NCI-H2029 (cell line): ENCODE data around the gene ITPR1.
"Not testable (repeated sequence)": the region's sequence is repeated elsewhere in the genome, so short reads cannot be mapped to it uniquely, and the experiment has no call there.

ENCODE experiments used
- DNase-seq: peaks from one replicate; lab custom pipeline; 2025; lab: John Stamatoyannopoulos, UW

Gene ITPR1

DNA sequence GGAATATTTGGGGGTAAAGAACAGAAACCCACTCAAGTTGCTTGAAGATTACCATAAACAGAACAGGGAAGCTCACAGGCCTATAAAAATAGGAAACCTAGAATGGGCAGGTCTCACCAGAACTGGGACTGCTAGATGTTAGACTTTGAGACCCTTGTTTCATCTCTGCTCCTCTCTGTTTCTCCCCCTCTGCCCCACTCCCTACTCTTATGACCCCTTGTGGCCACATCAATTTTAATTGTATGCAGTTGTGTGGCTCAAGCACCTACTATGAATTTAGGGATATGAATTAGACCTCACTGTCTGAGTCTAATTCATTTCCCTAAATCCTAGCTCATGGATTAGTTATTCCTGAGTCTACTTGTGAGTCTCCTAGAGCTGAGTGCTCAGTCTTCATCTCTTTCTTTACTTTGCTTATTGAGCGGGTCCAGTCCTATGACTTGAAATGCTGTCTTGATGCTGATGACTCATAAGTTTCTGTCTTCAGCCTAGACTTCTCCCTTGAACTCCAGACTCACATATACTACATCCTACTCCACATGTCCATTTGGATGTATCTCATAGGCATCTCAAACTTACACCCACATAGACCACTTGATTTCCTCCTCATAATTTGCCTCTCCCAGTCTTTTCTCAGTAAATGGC is 78.7 kb downstream of the ITPR1 start:
- no peak for DNase-seq

DNA sequence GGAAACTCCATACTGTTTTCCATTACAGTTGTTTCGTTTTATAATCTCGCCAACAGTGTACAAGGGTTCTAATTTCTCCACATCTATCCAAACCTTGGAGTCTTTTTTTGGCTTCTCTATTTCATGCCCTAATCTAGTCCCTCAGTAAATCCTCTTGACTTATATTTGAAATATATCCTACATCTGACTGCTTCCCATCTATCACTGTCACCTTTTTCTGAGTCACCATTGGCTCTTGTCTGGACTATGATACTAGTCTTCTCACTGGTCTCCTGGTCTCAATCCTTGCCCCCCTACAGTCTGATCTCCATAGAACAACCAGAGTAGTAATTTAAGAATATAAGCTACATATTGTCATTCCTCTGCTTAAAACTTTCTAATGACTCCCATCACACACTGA is 80.0 kb downstream of the ITPR1 start:
- DNase-seq, result no peak

DNA sequence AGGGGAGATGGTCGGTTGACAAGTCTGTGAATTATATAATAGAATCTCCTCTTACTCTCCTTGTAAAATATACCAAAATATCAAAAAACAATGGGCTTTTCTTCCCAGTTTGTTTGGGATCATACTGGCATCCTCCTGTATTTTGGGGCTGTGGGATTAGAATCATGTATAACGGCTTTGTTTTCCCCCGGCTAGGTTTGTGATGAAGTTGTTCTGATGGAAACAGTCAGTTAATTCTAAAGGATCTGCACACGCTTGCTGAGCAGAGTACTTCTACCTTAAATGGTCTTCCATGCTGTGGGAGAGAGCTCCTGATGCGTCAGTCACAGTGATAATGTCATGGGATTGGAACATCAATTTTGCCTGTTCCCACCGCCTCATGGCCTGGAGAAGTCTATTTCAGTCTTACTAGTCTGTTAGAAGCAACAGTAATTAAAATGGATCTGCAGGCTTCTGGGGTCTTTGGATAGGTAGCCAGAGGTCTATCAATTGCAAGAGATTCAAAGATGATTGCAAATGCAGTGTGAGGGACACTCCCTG is 81.3 kb downstream of the ITPR1 start:
- no peak for DNase-seq

DNA sequence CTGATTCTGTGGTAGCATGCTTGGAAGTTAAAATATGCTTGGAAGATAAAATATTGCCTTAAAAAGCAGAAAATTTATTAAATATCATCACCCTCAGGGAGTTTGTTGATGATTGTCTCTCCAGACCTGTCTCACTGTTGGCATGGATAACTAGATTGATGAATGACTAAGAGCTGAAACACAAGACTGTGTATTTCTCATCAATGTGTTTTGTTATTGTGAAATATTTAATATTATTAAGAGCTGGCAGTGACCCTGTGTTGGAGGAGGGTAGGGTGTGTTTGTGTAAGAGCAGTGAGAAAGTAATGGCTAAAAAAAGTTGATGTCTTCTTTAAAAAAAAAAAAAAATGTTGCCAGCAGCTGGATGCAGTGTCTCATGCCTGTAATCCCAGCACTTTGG is 82.2 kb downstream of the ITPR1 start:
- DNase-seq, result no peak

DNA sequence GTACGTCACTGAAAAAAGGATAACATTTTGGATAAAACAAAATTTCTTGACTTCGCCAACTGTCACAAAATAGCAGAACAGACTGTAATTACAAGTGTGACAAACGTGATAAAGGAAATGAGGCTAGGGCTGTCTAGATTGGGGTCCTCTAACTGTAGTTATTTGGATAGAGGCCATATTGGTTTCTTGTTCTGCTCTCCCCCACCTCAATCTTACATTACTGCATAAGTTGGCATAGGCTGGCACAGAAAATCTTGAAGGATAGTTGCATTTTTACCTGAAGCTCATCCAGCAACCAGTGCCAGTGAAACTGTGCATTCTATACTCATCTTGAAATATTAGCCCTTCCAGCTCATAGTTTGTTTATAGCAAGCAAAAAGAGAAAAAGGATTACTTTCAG is 84.6 kb downstream of the ITPR1 start:
- no peak for DNase-seq

DNA sequence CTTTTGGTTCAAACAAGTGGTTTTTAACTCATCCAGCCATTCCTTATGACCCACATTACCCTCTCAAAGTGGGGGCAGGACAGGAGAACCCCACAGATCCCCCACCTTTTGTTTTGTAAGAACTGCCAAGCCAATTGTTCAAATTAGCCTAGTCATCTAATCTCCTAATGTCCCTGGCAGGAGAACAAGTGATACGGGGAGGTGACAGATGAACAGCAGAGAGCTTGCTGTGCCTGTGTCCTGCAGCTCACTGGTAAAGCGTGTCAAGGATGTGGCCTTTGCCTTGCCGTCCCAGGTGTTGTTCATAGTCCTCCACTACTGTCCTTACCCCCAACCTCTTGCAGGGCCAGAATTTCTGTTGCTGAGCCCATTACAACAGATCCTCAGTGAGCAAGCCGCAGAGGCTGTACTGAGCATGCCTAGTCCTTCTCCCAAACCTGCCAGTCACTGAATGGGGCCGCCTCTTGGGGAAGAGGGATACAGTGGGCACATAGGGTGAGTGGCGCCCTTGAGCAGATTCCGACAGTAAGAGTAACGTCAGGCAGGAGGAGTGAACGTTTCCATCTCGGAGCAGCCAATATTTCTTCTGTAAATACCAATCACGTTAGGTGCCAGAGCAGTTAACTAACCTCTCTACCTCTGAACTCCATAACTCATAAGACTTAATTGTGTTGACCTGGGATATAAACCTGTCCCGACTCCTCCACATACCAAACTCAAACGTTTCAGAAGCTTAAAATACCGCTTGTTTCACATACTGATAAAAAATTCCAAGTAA is 87.4 kb downstream of the ITPR1 start:
- no peak for DNase-seq

DNA sequence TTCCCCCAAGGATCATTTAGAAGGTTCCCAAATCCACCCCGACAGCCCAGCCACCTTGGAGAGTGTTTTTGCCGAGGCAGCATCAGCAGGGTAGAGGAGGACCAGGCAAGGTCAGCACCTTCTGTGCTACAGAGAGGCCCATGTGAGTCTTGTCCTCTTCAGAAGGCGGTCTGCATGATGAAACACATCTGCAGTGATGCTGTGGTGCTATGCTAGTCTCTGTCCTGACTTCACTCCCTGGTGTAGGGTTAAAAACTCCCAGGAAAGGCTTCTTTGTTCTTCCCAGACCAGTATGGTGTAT is 87.9 kb downstream of the ITPR1 start:
- no peak for DNase-seq

DNA sequence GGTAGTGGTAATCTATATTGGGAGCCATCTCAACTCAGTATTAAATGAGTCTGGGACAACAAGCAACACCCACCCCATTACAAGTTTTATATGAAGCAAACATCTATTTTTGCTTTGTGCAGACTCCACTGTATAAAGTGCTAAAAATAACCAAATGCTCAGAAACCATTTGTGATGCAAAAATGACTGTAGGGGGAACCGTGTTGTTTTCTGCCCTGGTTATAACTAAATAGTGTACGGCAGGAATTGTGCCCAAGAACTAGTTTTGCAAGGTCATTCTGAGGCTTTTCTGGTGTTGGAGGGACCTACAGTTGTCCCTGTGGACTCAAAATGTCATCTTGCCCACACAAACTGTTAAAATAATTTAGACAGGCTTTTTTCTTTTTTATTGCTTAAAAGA is 88.3 kb downstream of the ITPR1 start:
- DNase-seq, result no peak

DNA sequence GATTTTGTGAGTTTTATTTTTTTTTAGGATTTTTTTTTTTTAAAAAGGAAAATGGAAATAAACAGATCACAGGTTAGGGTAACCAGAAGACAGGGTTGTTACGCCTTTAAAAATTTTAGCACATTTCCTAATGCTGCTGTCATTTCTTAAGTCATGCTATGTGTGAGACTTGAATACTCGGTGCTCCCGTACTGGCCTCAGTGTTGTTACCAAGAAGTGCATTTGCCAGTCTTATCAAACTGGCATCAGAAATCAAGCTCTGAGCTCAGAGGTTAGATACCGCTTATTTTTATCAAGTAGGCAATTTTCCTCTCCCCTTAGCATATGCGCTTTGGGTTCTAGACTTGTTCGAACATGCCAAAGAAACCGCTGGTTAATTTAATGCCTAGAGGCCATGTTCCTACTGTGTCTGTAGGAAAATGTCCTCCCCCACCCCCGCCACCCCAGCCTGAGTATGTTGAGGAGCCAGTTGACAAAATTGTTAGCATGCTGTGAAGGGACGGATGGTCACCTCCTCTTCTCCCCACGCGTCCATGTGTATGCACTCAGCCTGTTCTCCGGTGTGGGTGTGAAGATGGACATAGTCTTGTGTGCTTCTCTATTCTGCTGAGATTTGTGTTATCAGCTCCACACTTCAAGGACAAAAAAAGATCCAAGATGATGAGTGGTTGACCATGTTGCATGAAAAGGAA is 88.9 kb downstream of the ITPR1 start:
- no peak for DNase-seq

DNA sequence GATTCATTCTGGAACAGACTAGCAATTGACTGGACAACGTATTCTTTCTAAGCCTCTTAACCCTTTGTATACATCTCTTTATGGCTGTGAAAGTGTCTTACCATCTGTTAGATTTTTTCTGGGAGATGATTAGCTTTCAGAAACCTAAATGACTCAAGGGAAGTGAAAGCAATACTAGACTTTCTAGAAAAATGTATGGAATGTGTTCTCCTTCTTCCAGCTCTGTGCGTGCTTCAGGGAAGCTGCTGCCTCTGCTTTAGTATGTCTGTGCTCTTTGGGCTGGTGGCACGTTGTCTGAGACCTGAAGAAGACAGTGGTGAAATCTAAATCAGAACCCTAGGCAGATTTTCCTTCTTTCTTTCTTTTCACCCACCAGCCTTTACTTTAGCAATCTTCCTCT is 89.5 kb downstream of the ITPR1 start:
- no peak for DNase-seq

DNA sequence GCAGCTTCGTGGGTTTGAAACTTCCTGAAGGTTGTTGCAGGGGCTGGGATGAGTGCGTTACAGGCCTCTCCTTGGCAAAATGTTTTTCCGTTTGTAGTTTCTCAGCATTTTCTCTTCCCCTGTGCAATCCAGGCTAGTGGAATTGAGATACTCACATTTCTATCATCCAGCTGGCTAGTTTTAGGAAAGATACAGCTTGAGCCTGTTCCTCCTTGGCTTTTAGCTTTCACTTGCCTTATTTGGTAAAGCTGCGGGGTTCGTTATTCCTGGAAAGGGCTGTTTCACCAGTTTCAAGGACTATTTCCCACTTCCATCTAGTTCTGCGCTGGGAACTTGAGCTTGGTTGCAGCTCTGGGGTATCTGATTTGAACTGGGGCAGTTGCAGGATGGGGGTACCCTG is 90.3 kb downstream of the ITPR1 start:
- DNase-seq, result no peak

DNA sequence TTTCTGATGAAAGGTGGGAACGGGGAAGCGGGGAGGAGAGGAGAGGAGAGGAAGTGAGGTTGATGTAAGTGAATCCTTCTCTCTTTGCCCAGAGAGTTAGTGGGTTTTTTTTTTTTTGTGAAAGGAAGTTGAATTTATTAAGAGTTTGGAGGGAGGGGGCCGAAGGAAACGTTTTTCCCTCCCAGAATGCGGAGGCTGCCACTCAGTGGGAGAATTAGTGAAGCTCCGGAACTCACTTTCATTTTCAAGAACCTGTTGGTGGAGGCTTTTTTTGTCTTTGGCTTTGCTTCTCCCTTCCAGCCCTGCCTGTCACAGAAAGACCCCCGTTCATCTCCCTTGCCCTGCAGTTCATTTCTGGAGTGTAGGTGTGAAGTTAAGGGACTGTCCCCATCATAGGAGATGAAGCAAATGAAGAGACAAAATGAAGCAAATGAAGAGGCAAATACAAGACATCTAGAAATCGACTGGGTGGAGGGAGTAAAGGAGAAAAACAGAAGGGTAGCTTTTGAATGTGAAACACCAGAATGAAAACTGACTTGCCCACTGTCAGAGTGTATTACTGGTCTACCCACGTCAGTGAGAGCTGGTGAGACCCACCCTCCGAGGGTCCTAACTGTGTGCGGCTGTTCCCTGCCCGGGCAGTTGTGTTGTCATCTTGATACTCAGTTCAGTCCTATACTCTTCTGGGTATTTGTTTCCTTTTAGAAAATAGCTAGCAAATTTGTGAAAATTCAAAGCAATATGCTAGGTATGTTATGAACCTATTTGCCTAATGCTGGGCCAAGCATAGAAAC is 91.5 kb downstream of the ITPR1 start:
- no peak for DNase-seq

DNA sequence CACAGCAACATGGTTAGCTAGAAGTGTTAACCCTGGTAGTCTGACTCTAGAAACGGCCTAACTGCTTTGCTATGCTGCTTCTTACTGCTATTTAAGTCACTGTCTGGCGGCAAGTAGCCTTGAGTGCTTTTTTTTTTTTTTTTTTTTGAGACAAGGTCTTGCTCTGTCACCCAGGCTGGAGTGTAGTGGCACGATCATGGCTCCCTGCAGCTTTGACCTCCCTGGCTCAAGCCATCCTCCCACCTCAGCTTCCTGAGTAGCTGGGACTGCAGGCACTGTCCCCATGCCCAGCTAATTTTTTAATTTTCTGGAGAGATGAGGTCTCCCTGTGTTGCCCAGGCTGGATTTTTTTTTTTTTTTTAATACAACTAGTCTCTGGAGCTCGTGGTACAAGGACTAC is 93.2 kb downstream of the ITPR1 start:
- no peak for DNase-seq

DNA sequence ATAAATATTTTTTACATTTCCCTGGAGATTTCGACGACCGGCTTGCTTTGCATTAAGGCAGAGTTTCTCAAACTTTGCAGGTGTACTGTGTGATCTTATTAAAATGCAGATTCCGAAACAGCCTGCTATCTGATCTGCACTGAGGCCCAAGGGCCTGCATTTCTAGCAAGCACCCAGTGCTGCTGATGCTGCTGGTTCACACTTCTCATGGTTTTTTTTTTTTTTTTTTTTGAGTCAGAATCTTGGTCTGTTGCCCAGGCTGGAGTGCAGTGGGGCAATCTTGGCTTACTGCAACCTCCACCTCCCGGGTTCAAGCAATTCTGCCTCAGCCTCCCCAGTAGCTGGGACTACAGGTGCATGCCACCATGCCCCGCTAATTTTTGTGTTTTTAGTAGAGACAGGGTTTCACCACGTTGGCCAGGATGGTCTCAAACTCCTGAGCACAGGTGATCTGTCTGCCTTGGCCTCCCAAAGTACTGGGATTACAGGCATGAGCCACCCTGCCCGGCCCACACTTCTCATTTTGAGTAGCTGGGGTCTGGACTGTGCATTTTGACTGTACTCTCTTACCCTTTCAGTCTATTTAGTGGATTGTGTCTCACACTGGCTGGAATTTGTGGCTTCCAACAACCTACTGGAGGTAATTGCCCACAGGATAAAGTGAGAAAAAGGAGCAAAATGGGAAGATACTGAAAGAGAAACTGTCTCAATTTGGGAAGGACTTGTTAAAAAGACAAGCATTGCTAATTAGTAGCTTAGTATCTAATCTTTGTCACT is 94.1 kb downstream of the ITPR1 start:
- no peak for DNase-seq

DNA sequence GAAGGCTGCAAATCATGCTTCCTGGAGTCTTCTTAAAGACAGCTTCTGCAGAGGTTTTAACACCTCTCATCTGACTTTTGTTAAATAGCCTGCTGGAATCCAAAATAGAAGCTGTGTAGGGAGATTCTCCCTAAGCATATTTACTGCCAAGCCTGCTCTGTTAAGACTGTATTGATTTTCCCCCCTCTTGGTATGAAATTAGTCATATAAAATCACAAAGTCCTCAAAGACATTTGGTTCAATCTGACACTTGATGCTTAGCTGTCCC is 94.6 kb downstream of the ITPR1 start:
- DNase-seq, result no peak

DNA sequence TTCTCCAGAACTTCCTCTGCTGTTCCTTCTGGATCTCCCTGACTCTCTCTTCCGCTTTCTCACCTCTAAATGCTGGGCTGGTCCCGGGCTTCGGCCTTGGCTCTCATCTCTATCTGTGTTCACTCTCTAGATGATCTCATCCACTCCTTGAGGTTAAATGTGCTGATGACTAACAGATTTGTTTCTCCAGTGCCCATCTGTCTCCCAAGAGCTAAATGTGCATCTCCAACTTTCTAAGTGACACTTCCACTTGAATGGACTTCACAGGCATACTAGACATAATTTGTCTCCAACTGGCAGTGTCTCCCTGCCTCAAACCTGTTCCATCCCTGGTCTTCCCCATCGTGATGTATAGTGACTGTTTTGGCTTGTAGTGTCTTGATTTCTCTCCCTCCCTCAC is 95.3 kb downstream of the ITPR1 start:
- DNase-seq, result no peak

DNA sequence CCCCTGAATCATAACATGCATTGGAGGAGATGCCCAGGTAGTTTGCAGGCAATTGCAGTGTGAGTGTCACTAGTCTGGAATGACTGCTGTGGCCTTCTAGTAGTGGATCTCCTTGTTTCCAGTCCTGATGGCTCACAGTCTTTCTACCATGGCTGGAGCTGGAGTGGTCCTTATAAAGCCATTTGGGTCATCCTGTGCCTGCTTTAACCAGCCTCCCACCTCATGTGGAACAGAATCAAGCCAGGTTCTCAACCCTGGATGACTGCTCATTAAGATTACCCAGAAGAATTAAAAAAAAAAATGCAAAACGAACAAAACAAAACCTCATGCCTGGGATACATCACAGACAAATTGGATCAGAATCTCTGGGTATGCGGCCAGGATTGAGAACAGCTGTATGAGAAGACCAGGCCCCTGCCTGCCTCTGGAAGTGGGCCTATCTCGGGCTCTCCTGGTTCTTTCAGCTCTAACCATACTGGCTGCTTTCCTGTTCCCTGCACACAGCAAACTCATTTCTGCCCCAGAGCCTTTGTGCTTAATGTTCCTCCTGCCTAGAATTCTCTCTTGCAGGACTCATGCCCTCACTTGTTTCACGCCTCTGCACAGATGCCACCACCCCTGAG is 96.4 kb downstream of the ITPR1 start:
- DNase-seq, result no peak

DNA sequence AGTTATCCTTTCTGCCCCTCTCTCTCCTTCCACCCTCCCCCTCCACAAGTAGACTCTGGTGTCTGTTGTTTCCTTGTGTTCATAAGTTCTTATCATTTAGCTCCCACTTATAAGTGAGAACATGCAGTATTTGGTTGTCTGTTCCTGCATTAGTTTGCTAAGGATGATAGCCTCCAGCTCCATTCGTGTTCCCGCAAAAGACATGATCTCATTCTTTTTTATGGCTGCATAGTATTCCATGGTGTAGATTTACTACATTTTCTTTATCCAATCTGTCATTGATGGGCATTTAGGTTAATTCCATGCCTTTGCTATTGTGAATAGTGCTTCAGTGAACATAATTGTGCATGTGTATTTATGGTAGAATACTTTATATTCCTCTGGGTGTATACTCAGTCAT is 97.7 kb downstream of the ITPR1 start:
- not testable (repeated sequence) for DNase-seq

DNA sequence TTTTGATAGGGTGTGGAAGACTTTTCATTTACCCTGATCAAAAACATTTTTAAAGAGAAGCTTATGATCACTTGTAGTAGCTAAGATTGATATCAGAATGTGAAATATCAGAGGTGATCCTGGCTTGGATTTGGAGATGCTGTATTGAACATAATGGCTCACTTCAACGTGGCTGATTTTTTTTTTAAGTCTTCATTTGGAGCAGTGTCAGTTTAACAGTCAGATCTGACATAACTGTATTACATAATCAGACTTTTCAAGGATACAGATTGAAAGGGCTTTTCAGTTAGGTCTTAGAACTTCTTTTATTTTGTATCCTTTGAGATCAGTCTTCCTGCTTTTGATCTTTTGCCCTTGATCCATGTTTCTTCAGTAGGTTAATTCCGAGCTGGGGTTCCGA is 98.5 kb downstream of the ITPR1 start:
- no peak for DNase-seq

DNA sequence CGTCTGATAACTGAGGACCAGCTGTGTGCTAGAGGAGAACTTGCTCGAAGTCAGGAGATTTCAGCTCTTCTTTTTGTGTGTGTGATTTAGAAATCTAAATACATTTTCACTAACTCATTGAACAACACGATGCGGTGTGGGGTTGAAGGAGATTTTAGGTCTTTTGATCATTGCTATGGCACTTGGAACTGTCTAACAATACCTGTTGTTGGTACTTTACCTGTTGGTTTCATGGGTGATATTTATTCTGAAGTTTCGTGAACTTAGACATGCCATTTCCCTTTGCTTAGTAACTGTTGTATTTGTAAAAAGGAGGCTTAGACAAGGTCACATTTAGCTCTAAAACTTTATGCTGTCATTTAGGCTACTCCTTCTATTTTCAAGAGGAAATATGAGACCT is 99.9 kb downstream of the ITPR1 start:
- no peak for DNase-seq

DNA sequence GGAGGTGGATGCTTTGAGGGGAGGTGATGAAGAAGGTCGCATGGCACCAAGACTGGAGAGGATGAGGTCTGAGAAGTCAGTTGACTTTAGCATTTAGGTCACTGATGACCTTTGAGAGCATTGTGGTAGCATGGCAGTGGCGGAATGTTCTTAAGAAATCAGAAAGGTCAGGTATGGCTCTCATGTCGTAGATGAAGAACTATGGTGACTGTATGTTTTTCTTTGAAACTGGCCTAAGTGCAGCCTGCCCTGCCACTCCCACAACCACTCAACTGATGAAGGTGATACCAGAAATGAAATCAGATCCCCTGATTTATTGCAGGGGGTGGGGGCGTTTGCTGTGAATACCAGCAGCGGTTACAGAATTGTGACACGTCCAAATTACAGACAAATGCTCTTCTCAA is 102.6 kb downstream of the ITPR1 start:
- DNase-seq, result no peak

DNA sequence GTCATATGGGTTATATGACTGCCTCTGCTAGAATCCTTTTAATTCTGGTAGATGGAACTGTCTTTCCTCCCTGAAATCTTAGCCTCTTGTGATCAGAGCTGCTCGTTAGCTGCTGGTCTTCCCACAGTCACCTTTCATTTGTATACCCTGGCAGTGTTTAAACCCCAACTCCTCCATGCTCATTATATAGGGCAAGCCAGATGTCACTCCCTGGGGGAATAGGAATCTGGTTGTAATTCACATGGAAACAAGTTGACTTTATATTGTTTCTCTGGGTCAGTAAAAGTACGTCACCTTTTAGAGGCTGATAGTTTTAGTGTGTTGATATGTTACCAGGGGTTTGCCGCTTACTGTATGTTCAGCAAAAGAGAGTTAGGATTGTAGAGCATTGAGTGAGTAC is 103.5 kb downstream of the ITPR1 start:
- DNase-seq, result no peak
